HCT116 (cell line): ENCODE results near the gene PROSER3. TPM values are rescaled to one million over a fixed set of nuclear protein-coding genes. Genes with fewer than 3 reads are reported as not detected.

Source experiments
- ATAC-seq: fragments of 200-7000 bp; cut with Tn5 transposase; 2 replicates; pipeline ENCODE4 v1.9.1; 2020; ENCODE audit warnings: mild to moderate bottlenecking, moderate library complexity
- BruUV-seq: library from RNA; stranded (reverse); fragments of 400-500 nt; replicated peaks from 2 replicates; lab custom pipeline; 2021; lab: Mats Ljungman, UMichigan
- CTCF ChIA-PET: fragments of 300-600 bp; sonication (Branson Sonifier 250); formaldehyde crosslinking; loops from one replicate; lab custom pipeline; 2021; ENCODE audit warnings: antibody characterized with exemption; lab: Charles Lee
- POLR2A ChIA-PET: fragments of 300-600, 350-600 bp; sonication (Branson Sonifier 250); formaldehyde crosslinking; loops from one replicate; lab custom pipeline; 2021; ENCODE audit warnings: antibody characterized with exemption; lab: Charles Lee
- RAD21 ChIA-PET, 2 experiments: fragments of 300-600 bp; sonication (Branson Sonifier 250); formaldehyde crosslinking; loops; one replicate each; lab custom pipeline; 2023; ENCODE audit warnings: low total read pairs in 2 of 2; ENCODE audit not compliant: uncharacterized antibody in 2 of 2, unreplicated experiment in 2 of 2, low non-redundant PET in 1 of 2; lab: Charles Lee
- DNase-seq: peaks from one replicate; pipeline ENCODE4 v3.0.0-alpha.2; 2010; ENCODE audit warnings: low read depth, low spot score
- H2AFZ ChIP-seq: fragments of 200-600 bp; shearing (Covaris generic), sonication (generic); 2 replicates; pipeline ENCODE4 v1.6.1; 2017; ENCODE audit warnings: low read depth, mixed run types, mixed read lengths, antibody characterized with exemption, low read length; ENCODE audit not compliant: poor library complexity, severe bottlenecking
- H3K27ac ChIP-seq: 2 replicates; pipeline ENCODE4 v1.5.1; 2012; ENCODE audit warnings: low read depth, low read length
- H3K27me3 ChIP-seq: fragments of 200-600 bp; sonication (generic); 2 replicates; pipeline ENCODE4 v1.6.1; 2016; ENCODE audit warnings: mixed run types, low read length, mixed read lengths; ENCODE audit not compliant: insufficient read depth
- H3K36me3 ChIP-seq, 2 experiments: fragments of 200-500 bp in 1 of 2; fragments of 200-600 bp in 1 of 2; sonication (Bioruptor generic) in 1 of 2; sonication (generic) in 1 of 2; 2 replicates each; pipeline versions ENCODE4 v1.5.1 to v1.6.1; 2014 to 2016; ENCODE audit warnings: low read length in 2 of 2, inconsistent platforms in 1 of 2, mixed read lengths in 1 of 2, mixed run types in 1 of 2; ENCODE audit not compliant: insufficient read depth in 2 of 2, control insufficient read depth in 1 of 2
- H3K4me1 ChIP-seq, 2 experiments: fragments of 200-600 bp in 1 of 2; sonication (generic) in 1 of 2; 2 replicates each; pipeline versions ENCODE4 v1.5.1 to v1.6.1; 2012 to 2017; ENCODE audit warnings: low read length in 2 of 2, inconsistent platforms in 1 of 2, mild to moderate bottlenecking in 1 of 2, mixed read lengths in 1 of 2, mixed run types in 1 of 2, moderate library complexity in 1 of 2; ENCODE audit not compliant: insufficient read depth in 2 of 2, control insufficient read depth in 1 of 2
- H3K4me2 ChIP-seq: fragments of 200-600 bp; sonication (generic); 2 replicates; pipeline ENCODE4 v1.6.1; 2017; ENCODE audit warnings: mixed run types, low read length, mixed read lengths
- H3K4me3 ChIP-seq, 2 experiments: fragments of 200-600 bp in 1 of 2; sonication (generic) in 1 of 2; replicated peaks in 1 of 2; 2 replicates each; pipeline ENCODE4 v1.5.1; 2011 to 2016; ENCODE audit warnings: low read length in 2 of 2, control low read depth in 1 of 2, low read depth in 1 of 2, mild to moderate bottlenecking in 1 of 2, mixed read lengths in 1 of 2, mixed run types in 1 of 2
- H3K79me2 ChIP-seq: fragments of 200-600 bp; sonication (generic); 2 replicates; pipeline ENCODE4 v1.6.1; 2017; ENCODE audit warnings: mild to moderate bottlenecking, mixed run types, low read length, moderate library complexity, mixed read lengths; ENCODE audit not compliant: insufficient read depth
- H3K9ac ChIP-seq: fragments of 200-600 bp; sonication (generic); 2 replicates; pipeline ENCODE4 v1.6.1; 2016; ENCODE audit warnings: low read length, mixed read lengths
- H3K9me2 ChIP-seq: fragments of 200-600 bp; sonication (generic), shearing (Covaris generic); 2 replicates; pipeline ENCODE4 v1.6.1; 2017; ENCODE audit warnings: mixed run types, mild to moderate bottlenecking, moderate library complexity; ENCODE audit not compliant: insufficient read depth
- H3K9me3 ChIP-seq, 2 experiments: fragments of 200-500 bp in 1 of 2; fragments of 200-600 bp in 1 of 2; sonication (Bioruptor generic) in 1 of 2; sonication (generic) in 1 of 2; 2 replicates each; pipeline ENCODE4 v1.6.1; 2014 to 2017; ENCODE audit warnings: low read length in 2 of 2, mixed read lengths in 2 of 2, inconsistent platforms in 1 of 2, low read depth in 1 of 2, mild to moderate bottlenecking in 1 of 2, mixed run types in 1 of 2, moderate library complexity in 1 of 2; ENCODE audit not compliant: control insufficient read depth in 1 of 2, insufficient read depth in 1 of 2
- H4K20me1 ChIP-seq: fragments of 200-600 bp; sonication (generic), shearing (Covaris generic); 2 replicates; pipeline ENCODE4 v1.6.1; 2017; ENCODE audit warnings: mixed run types, mild to moderate bottlenecking, moderate library complexity; ENCODE audit not compliant: insufficient read depth
- CBX3 ChIP-seq: IDR thresholded peaks from 2 replicates; pipeline ENCODE4 v1.6.1; 2012; ENCODE audit warnings: low read depth
- CEBPB ChIP-seq: IDR thresholded peaks from 2 replicates; pipeline ENCODE4 v1.6.1; 2012; ENCODE audit warnings: low read depth
- CTCF ChIP-seq, 3 experiments: fragments of 200-600 bp in 1 of 3; sonication (generic) in 1 of 3; IDR thresholded peaks in 2 of 3; conservative IDR thresholded peaks in 1 of 3; 2 replicates each; pipeline ENCODE4 v1.5.1; 2012 to 2017; ENCODE audit warnings: low read depth in 2 of 3, low read length in 2 of 3, antibody characterized with exemption in 1 of 3, borderline replicate concordance in 1 of 3, control low read depth in 1 of 3, mild to moderate bottlenecking in 1 of 3, mixed read lengths in 1 of 3, mixed run types in 1 of 3, moderate library complexity in 1 of 3; ENCODE audit not compliant: insufficient read depth in 1 of 3
- EGR1 ChIP-seq: IDR thresholded peaks from 2 replicates; pipeline ENCODE4 v1.6.1; 2012; ENCODE audit warnings: low read depth
- ELF1 ChIP-seq: IDR thresholded peaks from 2 replicates; pipeline ENCODE4 v1.6.1; 2012; ENCODE audit warnings: low read depth, borderline replicate concordance
- EZH2 ChIP-seq: fragments of 200-600 bp; sonication (generic); IDR thresholded peaks from 2 replicates; pipeline ENCODE4 v1.6.1; 2017; ENCODE audit warnings: antibody characterized with exemption, mixed run types
- POLR2A ChIP-seq: IDR thresholded peaks from 2 replicates; pipeline ENCODE4 v1.7.0; 2011; ENCODE audit warnings: borderline replicate concordance; ENCODE audit not compliant: insufficient read depth, insufficient read length; ENCODE audit errors: extremely low read depth
- SIN3A ChIP-seq: IDR thresholded peaks from 2 replicates; pipeline ENCODE4 v1.6.1; 2012; ENCODE audit warnings: low read depth
- SP1 ChIP-seq: IDR thresholded peaks from 2 replicates; pipeline ENCODE4 v1.6.1; 2012; ENCODE audit warnings: low read depth
- TCF7L2 ChIP-seq: IDR thresholded peaks from 2 replicates; pipeline ENCODE4 v1.7.0; 2011; ENCODE audit warnings: borderline replicate concordance, inconsistent platforms; ENCODE audit not compliant: insufficient read depth, insufficient read length; ENCODE audit errors: extremely low read depth
- ZFX ChIP-seq: fragments of 450-650 bp; IDR thresholded peaks from 2 replicates; pipeline ENCODE4 v1.6.1; 2017
- intact Hi-C: fragments of 100-400 bp; cut with micrococcal nuclease; formaldehyde crosslinking; loops from 2 replicates; pipeline ENCODE4 v1.10.0; 2022
- total RNA-seq: library from RNA; stranded (reverse); gene quantifications from one replicate; pipeline ENCODE4 v1.2.1, GENCODE V29; 2021; ENCODE audit not compliant: unreplicated experiment
- TF ChIP-seq, protein P1 (sequence below): IDR thresholded peaks from 2 replicates; pipeline ENCODE4 v1.6.1; 2012
- TF ChIP-seq, protein P2 (sequence below): IDR thresholded peaks from 2 replicates; pipeline ENCODE4 v1.6.1; 2012; ENCODE audit warnings: low read depth

Gene PROSER3
- total RNA-seq, 1 experiment from 2014 or later: 42.5 TPM

- no peak for TF ChIP-seq ELF1
- TF ChIP-seq POLR2A: no peak
- TF ChIP-seq, protein P1, sequence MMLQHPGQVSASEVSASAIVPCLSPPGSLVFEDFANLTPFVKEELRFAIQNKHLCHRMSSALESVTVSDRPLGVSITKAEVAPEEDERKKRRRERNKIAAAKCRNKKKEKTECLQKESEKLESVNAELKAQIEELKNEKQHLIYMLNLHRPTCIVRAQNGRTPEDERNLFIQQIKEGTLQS: no peak
- no peak for TF ChIP-seq CBX3
- TF ChIP-seq CEBPB: no peak
- TF ChIP-seq SP1: no peak
- TF ChIP-seq EZH2: no peak
- TF ChIP-seq, protein P2, sequence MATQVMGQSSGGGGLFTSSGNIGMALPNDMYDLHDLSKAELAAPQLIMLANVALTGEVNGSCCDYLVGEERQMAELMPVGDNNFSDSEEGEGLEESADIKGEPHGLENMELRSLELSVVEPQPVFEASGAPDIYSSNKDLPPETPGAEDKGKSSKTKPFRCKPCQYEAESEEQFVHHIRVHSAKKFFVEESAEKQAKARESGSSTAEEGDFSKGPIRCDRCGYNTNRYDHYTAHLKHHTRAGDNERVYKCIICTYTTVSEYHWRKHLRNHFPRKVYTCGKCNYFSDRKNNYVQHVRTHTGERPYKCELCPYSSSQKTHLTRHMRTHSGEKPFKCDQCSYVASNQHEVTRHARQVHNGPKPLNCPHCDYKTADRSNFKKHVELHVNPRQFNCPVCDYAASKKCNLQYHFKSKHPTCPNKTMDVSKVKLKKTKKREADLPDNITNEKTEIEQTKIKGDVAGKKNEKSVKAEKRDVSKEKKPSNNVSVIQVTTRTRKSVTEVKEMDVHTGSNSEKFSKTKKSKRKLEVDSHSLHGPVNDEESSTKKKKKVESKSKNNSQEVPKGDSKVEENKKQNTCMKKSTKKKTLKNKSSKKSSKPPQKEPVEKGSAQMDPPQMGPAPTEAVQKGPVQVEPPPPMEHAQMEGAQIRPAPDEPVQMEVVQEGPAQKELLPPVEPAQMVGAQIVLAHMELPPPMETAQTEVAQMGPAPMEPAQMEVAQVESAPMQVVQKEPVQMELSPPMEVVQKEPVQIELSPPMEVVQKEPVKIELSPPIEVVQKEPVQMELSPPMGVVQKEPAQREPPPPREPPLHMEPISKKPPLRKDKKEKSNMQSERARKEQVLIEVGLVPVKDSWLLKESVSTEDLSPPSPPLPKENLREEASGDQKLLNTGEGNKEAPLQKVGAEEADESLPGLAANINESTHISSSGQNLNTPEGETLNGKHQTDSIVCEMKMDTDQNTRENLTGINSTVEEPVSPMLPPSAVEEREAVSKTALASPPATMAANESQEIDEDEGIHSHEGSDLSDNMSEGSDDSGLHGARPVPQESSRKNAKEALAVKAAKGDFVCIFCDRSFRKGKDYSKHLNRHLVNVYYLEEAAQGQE: no peak
- no peak for TF ChIP-seq EGR1
- TF ChIP-seq CTCF (IDR thresholded peaks at IDR 0.05 in 2 of 3, conservative IDR thresholded peaks at IDR 0.05 in 1 of 3; ENCODE audit: borderline replicate concordance in 1 of 3, insufficient read depth in 1 of 3, low read depth in 2 of 3, low read length in 2 of 3): no peak
- no peak for TF ChIP-seq ZFX
- TF ChIP-seq SIN3A: no peak
- no peak for TF ChIP-seq TCF7L2
- peak overlapping the region; percentile 78; the same call in 1 of the 2 replicates for H3K27ac ChIP-seq
- no TSS peak for BruUV-seq
- POLR2A ChIA-PET: no interaction called here
- H3K4me2 ChIP-seq: peak overlapping the region; percentile 99
- DNase-seq (no peak), ATAC-seq (no peak)
- H3K79me2 ChIP-seq: peaks cover 19% of the 10 kb centered on the region
- H3K4me1 ChIP-seq: peaks cover 22 to 29% of the 10 kb centered on the region in 2 experiments
- no peaks in the 10 kb centered on the region for H3K9me3 ChIP-seq
- H3K9me2 ChIP-seq: no peaks in the 10 kb centered on the region
- no peak overlapping the region for H2AFZ ChIP-seq
- no peaks in the 10 kb centered on the region for H3K27me3 ChIP-seq
- peak overlapping the region; percentile 93 to 99 for H3K4me3 ChIP-seq
- CTCF ChIA-PET: no interaction called here
- no peaks in the 10 kb centered on the region for H4K20me1 ChIP-seq
- RAD21 ChIA-PET: no interaction called here
- H3K9ac ChIP-seq: peak overlapping the region; percentile 82
- intact Hi-C loops: no loop called here
- H3K36me3 ChIP-seq: no peaks in the 10 kb centered on the region; a peak in 1 of 4 replicates
Observed at GRCh38 chr19:35746531-35746930, 11.4 kb upstream of the PROSER3 start.
